T follicular helper cell (primary cell): Measurements from ENCODE around the gene RHEBL1.

Experiments
- DNase-seq: peaks from one replicate; pipeline ENCODE4 v3.0.0-alpha.2; 2020; ENCODE audit warnings: low read depth

Gene RHEBL1

DNA sequence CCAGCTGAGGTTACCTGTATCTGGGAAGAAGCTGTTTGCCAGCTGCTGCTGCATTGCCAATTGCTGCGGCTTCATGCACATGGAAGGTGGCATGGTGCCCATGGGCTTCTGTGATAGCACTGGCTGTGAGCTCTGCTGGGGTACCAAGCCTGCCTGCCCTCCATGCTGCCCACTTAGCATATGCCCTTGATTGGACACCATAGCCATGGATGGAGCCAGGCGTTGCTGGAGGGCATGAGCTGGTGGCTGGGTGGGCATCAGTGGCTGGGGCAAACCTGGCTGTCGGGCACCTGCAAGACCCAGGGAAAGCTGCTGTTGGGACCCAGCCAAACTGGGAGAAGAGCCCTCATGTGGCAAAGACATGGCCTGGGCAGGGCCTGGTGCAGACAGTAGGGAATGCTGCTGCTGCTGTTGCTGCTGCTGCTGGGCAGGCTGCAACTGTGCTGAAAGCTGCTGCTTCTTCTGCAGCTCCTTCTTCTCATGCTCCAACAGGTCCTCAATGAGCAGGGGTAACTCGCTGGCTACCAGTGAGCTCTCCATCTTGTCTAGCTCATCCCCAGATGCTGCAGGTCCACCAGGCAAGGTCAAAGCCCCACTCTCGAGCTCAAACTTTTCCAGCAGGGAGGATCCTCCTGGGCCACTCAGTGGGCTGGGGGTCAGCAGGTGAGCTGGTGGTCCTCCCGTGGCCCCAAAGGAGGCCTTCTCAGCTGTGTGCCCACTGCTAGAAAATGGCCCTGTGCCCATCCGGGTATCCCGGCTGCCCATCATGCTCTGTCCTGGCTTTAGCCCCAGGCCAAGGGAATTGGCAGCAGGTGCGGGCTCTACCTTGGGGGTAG is 32.5 kb downstream of the RHEBL1 start:
- no peak for DNase-seq

DNA sequence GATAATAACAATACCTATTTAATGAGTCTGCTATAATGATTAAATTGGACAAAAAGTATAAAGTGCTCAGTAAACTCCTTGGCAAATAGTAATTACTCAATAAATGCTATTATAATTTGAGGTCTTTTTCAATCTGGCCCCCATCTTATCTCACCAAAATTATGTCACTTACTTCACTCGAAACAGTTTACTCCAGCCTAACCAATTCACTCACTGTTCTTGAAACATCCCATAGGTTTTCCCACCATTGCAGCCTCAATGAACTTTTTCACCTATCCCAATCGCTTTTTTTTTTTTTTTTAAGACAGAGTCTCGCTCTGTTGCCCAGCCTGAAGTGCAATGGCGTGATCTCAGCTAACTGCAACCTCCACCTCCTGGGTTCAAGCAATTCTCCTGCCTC is 33.8 kb downstream of the RHEBL1 start:
- DNase-seq: no peak

DNA sequence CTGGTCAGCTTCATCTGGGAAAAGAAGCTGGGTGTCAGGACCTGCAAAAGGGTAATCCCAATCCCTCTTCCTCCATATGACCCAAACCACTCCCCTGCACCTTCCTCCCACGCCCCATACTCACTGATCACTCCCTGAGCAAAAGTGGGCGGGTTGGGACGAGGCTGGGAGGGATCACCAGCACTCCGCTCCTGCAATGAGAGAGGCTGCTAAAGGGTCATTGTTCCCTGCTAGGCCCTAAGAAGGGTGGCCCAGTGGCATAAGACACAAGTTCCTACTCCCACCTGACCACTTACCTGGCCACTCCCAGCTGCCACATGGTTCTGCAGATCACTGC is 35.5 kb downstream of the RHEBL1 start:
- DNase-seq: no peak

DNA sequence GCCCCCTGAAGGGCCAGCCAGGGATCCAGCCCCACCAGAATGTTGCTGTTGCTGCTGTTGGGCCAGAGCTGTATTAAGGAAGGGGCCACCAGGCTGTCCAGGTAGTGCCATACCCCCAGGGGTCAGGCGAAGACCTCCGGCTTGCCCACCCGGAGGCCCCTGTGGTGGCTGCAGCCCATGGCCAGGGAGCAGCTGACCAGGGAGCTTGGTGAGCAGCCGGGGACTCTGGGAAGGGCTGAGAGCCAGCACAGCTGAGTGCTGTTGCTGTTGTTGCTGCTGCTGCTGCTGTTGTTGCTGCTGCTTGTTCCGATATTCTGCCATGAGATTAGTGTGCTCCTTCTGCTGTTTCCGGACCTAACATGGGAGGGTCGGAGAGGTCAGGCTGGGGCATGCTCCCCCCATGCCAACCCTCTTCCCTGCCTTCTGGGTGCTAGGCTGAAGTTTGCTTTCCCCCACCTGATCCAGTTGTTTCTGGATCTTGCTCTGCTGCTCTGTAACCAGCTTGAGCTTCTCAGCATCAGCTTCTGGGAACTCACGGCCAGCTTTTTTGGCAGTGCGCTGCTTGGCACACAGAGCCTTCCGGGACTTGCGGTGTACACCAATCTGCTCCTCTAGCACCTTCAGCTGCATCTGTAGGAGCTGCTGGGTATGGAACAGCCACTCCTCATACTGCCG is 36.0 kb downstream of the RHEBL1 start:
- no peak for DNase-seq

DNA sequence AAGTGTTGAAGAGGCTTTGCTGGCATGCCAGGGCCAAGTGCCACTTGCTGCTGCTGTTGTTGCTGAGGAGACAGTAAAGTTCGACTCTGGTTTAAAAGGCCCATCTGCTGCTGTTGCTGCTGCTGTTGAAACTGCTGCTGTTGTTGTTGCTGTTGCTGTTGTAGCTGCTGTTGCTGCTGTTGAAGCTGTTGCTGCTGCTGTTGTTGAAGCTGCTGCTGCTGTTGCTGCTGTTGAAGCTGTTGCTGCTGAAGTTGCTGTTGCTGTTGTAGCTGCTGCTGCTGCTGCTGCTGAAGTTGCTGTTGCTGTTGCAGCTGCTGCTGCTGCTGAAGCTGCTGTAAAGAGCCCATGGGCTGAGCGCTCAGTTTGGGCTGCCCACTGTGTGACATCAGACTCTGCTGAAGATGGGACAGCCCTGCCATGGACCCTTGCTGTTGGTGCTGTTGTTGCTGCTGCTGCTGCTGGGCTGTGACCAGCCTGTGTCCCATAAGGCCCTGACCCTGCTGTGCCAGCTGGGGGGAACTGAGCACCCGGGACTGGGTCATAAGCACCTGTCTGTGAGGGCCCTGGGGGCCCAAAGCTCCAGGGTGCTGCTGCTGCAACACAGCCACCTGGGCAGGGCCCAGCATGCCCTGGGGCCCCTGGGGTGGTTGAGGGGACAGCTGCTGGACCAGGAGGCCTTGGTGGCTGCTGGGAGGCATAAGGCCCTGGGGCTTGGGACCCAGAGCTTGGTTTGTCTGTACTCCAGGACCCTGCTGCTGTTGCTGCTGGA is 36.9 kb downstream of the RHEBL1 start:
- DNase-seq: no peak

DNA sequence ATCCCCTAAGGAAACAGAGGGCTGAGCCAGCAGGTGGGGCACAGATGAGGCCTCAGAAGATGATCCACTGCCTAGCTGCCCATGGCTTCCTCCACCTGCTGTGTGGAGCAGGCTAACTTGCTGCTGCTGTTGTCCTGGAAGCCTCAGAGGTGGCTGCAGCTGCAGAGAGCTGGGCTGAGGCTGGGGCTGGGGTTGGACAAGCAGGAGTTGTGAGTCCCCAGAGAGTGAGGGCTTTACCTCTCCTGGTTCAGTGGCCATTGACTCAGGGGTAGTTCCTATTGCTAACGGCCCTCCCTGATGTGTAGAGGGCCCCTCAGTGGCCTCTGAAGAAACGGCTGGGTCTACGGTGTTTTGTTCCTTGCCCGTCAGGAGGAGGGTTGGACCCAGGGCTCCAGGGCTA is 37.5 kb downstream of the RHEBL1 start:
- DNase-seq: no peak

DNA sequence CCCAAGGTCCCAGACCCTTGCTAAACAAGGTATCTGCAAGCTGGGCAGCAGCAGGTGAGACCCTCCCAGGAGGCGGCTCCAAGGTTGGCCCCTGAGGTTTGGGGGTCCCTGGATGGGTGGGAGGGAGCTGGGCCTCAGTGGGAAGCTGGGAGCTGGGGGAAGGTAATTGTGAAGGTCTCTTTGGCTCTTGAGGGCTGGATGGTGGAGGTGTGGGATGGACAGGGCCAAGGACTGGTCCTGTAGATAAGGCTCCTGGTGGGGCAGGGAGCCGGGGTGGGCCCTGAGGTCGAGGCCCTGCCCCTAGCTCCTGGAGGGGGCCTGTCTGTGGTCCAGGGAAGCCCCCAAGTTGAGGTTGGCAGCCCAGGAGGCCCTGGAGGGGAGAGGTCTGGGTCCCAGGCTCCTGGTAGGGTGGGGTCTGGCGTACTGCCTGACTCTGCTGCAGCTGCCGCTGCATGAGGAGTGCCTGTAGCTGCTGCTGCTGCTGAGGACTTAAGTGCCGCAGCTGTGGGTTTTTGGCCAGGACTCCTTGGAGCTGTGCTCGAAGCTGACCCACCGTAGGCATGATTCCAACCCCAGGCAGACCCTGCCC is 38.1 kb downstream of the RHEBL1 start:
- DNase-seq: no peak

DNA sequence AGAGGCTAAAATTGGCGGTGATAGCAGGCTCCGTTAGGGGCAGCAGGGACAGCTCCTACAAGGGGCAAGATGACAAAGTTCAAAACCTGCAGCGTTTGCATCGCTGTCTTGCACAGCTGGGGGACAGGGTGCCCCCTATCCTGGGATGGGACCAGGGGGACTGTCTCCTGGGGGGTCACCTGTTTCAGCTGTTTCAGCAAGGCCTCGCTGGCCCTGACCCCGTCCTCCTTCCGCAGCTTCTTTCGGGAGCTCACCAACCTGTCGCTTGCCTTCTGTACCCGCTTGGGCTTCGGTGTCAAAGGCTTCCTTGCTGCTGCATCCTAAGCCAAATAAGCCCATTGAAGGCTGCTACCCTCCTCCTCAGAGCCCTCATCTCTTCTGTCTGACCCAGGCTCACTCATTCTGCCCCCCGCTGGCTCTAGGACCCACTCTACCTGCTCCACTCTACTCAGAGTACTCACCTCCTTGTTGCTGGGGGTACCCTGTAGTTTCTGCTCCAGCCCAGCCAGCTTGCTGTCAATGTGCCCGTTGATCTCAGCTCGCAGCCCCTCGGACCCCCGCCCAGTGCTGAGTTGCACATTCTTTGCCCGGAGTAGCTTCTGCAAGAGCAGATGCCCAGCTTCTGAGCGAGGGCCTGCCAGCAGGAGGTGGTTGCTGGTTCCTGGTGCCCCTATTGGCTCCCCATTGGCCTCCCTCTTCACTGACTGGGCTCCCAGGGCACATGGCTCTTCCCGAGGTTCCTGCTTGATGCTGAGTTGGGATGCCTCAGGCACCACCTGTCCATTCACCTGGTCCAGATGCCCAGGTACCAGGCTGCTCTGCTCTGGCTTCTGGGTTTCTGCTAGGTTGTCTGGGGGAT is 38.8 kb downstream of the RHEBL1 start:
- no peak for DNase-seq

DNA sequence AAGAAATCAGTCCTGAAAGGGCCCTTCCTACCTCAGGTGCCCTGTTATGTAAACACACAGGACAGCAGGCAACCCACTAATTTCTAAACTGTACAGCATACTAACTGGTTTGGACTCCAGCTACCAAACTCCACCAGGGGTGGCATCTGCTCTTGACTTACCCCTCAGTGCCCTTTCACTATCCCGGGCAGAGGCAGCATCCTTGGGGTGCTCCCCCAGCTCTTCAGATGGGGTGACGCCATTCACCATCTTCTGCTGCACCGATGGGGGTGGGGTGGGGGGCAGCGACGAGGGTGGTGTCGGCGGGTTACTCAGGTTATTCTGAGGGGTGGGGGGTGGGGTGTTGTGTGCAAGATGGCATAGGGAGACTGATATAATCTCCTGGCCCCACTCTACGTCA is 39.7 kb downstream of the RHEBL1 start:
- DNase-seq: no peak

DNA sequence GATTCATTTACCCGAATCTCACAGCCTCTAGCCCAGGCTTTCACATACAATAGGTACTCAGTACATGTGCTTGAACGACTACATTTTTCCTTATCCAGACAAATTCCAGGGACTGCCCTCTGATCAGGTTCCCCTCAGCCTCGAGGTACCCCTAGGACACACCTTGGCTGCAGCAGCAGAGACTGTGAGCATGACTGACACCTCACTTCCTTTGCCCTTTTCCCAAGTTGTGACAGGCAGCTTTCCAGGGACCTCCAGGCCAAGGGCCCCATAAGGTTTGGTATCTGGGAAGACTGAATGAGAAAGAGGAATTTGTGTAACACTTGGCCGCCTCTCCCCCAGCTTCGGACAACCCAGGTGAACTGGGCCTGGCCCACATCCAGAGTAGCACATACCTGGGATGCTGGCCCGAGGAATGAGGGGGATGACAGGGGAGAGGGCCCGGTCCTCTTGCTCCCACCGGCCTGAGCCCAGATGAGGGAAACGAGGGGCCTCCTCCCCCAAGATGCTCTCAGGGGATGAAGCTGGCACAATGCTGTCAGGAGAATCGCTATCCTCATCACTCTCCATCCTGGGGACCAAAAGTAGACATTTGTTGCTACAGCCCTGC is 41.0 kb downstream of the RHEBL1 start:
- DNase-seq: no peak

DNA sequence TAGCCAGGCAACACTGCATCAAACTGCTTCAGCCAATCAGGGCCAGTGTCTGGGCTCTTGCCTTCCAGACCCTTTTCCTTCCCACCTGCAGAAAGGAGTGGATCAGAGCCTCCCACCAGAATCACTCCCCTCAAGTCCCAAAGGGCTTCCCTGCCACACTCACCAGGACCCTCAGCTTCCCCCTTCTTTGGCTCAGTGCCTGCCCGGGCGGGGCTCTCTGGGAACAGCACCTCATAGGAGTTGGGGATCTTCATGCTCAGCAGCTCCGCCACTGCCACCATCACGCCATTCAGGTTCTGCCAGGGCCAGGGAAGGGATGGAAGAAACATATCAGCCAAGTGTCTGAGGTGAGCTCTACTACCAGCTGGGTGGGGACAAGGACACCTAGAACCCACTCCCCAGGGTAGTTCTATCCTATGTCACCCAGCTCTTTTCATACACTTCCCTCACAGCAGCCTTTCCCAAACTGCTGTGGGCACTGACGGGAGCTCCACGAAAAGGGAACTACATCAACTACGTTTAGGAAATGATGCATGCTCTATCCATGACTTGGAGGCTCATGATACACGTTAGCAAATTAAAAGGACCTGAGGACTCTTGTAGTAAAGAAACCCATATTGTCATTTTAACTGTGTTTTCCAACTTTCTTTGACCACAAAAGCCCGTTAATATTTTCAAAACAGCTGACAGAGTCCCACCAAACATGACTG is 41.8 kb downstream of the RHEBL1 start:
- no peak for DNase-seq

DNA sequence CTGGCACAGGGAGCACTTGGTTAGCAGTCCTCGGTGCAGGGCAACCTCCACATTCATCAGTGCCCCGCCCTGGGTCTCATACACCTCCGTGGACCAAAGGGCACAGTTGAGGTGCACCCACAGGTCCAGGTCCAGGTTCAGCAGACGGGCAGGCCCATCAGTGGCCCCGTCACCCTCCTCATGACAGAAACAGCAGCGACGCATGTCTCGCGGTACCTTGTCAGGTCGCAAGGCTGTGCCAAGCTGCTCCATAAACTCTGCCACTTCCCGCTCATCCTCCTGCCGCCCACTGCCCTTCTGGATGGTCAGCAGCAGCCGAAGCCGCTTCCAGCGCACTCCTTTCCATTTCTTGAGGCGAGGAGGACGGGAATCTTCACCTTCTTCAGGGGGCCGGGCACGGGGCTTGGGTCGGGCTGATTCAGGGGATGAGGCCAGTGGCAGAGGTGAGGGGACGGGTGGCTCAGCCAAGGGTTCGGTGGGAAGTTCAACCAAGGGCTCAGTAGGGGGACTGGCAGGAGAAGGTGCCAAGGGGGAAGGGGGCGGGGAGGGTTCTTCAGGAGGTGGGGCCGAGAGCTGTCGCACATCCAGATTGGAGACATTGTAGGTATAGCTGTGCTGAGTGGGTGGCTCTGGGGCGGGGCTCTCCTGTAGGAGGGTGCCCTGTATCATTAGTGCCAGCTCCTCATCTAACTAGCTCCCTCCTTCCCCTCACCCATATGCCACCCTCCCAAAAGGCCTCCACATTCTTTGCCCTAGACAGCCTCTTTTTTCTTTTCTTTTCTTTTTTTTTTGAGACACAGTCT is 42.9 kb downstream of the RHEBL1 start:
- no peak for DNase-seq

DNA sequence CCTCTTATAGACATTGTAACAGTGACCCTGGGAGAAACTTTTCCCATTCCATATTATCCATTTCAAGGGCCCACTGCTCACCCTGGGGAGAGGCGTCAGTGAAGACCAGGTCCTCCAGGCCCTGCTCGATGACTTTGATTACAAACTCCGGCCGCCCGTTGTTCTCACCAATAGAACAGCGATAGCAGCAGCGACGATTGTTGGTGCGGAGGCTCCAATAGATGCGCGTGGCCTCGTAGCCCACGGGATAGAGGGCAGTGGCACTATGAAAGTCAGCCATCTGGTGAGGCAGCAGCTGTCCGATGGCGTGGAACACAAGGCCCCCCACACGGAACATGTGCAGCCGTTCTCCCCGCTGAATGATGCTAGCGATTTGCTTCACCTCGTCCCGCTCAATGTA is 43.7 kb downstream of the RHEBL1 start:
- no peak for DNase-seq

DNA sequence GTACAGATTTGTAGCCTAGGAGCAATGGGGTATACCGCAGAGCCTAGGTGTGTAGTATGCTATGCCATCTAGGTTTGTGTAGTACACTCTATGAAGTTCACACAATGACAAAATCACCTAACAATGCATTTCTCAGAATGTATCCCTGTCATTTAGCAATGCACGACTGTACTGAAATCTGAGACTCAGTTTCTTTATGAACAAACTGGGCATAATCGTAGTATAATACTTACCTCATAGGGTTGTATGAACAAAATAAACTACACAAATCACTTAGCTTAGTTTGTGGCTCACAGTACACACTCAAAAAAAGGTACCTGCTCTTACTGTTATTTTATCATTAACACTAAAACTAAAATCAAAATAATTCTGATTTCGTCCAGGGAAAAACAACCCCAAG is 44.3 kb downstream of the RHEBL1 start:
- DNase-seq: no peak

DNA sequence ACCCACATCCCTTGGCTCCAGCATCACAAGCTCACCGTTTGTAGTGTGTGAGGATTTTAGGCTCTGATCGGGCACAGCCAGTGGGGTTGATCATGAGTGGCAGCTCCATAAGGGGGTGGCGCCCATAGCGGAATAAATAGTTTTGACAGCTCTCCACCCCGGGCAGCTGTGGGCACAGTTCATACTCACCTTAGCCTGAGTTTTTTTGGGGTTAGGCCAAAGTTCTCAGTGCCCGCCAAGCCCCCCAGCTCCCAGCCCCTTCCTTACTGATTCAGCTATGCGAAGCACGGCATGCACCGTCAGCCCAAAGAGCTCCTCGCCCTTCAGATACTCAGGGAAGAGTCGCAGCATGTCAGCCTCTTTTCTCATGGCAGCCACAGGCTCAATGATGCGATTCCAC is 45.2 kb downstream of the RHEBL1 start:
- DNase-seq: no peak

DNA sequence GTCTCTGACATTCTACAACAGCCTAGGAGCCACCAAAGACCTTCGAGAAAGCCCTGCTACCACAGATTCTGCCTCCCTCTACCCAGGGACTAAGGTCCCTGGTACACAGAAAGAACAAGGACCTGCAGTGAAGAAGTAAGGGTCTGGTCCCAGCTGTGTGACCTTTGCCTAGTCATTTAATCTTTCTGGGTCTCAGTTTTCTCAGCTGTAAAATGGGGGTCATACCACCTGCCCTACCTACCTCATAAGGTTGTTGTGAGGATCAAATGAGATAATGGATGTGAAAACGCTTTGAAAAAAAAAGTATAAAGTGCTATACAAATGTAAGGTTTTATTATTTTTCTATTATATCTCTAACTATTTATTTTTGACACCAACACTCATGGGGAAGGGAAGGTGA is 46.0 kb downstream of the RHEBL1 start:
- DNase-seq: no peak

DNA sequence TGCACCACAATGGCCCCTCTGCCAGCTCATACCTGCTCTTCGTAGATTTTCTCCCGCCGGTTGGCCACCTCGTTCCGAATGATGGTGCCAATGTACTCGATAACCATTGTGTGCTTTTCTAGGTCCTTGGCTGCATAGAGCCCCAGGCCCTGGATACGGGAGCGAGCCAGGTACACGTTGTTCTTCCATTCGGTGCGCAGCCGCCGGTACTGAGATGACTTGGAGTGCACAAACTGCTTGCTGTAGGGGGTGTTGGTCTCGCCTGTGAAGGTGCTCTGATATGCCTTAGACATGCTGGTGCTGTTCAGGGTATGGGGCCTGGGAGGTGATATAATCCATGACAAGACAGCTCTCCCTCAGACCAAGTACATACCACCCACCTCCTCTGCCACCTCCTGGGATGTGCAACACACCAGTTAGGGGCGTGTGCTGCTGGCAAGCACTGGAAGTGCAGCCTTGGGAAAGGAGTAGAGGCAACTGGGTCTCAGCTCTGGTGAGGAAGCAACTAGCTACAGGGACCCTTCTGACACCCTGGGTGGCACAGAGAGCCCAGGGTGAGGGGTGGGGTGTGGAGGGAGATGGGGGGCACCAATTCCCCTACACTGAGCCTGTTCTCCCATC is 47.1 kb downstream of the RHEBL1 start:
- DNase-seq: no peak

DNA sequence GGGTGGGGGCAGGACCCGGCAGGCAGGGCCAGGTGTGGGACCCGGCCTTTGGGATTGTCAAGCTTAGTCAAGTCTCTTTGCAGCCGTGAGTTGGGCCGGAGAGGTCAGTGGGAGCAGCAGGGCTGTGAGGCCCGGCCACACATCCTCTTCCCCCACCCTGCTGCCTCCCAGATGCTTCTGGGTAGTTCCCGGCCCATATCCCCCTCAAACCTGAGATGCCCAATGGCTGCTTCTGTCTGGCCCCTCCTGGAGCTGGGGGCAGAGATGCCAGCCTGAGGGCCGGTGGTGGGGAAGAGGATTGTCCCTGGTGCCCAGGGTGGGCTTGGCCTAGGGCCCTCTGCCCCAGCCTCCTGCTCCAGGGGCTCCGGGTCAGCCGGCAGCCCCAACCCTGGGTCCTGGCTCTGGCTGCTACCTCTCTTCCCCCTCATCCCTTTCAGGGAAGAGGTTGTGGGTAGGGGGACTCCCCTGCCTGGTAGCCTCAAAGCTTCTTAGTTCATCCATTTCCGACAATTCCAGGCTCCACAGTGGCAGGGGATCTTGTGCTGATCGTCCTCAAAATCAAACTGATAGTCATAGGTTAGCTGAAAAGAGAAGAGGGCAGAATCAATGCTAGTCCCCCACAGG is 48.4 kb downstream of the RHEBL1 start:
- no peak for DNase-seq

DNA sequence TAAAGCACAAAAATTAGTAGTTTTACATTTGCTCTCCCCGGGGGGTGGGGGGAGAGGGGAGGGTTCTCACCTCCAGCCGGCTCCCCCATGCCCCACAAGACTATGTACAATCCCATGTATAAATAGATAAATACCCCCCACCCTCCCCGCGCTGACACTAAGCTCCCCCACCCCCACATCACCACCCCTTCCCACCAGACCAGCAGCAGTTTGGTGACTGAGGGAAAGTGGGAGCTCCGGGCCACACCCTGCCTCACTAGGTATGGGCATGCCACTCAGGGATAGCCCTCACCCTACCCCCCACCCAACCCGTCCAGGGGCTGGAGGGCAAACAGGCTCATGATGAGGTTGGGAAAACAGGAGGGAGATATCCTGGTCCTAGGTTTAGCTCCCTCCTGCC is 49.3 kb downstream of the RHEBL1 start:
- no peak for DNase-seq
